ENCODE results near the gene IGSF10.
"Not testable (repeated sequence)": the region's sequence is repeated elsewhere in the genome, so short reads cannot be mapped to it uniquely, and the experiment has no call there.

Gene IGSF10

GRCh38 chr3:151460774-151461450, at the start of gene IGSF10:
Gene IGSF10 (minus strand): TSS chr3:151461061. CDS start chr3:151458709, 2,352 bp downstream.
- DNase-seq (ENCODE audit: low read depth in 3 of 3, low spot score in 1 of 3): no peak

- DNase-seq (ENCODE audit: low read depth in 3 of 3, low spot score in 1 of 3): not testable (repeated sequence)
Observed at GRCh38 chr3:151509468-151510135, 48.7 kb upstream of the IGSF10 start.

GRCh38 chr3:151504606-151505005, 43.7 kb upstream of the IGSF10 start:
- DNase-seq (ENCODE audit: low read depth in 3 of 3, low spot score in 1 of 3): no peak

GRCh38 chr3:151503074-151503473, 42.2 kb upstream of the IGSF10 start:
- DNase-seq (ENCODE audit: low read depth in 3 of 3, low spot score in 1 of 3): no peak

- DNase-seq (ENCODE audit: low read depth in 3 of 3, low spot score in 1 of 3): no peak
Observed at GRCh38 chr3:151501923-151502632, 41.2 kb upstream of the IGSF10 start.

GRCh38 chr3:151501171-151501922, 40.5 kb upstream of the IGSF10 start:
- no peak for DNase-seq (ENCODE audit: low read depth in 3 of 3, low spot score in 1 of 3)

- DNase-seq (ENCODE audit: low read depth in 3 of 3, low spot score in 1 of 3): no peak
Observed at GRCh38 chr3:151499168-151499567, 38.3 kb upstream of the IGSF10 start.

GRCh38 chr3:151491525-151491924, 30.7 kb upstream of the IGSF10 start:
- DNase-seq (ENCODE audit: low read depth in 3 of 3, low spot score in 1 of 3): no peak

- not testable (repeated sequence) for DNase-seq (ENCODE audit: low read depth in 3 of 3, low spot score in 1 of 3)
Observed at GRCh38 chr3:151487833-151488232, 27.0 kb upstream of the IGSF10 start.

GRCh38 chr3:151483961-151484520, 23.2 kb upstream of the IGSF10 start:
- DNase-seq (ENCODE audit: low read depth in 3 of 3, low spot score in 1 of 3): no peak

GRCh38 chr3:151483488-151483887, 22.6 kb upstream of the IGSF10 start:
- no peak for DNase-seq (ENCODE audit: low read depth in 3 of 3, low spot score in 1 of 3)

- DNase-seq (ENCODE audit: low read depth in 3 of 3, low spot score in 1 of 3): no peak
Observed at GRCh38 chr3:151480492-151480891, 19.6 kb upstream of the IGSF10 start.

- no peak for DNase-seq (ENCODE audit: low read depth in 3 of 3, low spot score in 1 of 3)
Observed at GRCh38 chr3:151479452-151479851, 18.6 kb upstream of the IGSF10 start.

- DNase-seq (ENCODE audit: low read depth in 3 of 3, low spot score in 1 of 3): no peak
Observed at GRCh38 chr3:151478335-151478697, 17.5 kb upstream of the IGSF10 start.

GRCh38 chr3:151477591-151478334, 16.9 kb upstream of the IGSF10 start:
- no peak for DNase-seq (ENCODE audit: low read depth in 3 of 3, low spot score in 1 of 3)

- no peak for DNase-seq (ENCODE audit: low read depth in 3 of 3, low spot score in 1 of 3)
Observed at GRCh38 chr3:151476344-151477018, 15.6 kb upstream of the IGSF10 start.

- DNase-seq (ENCODE audit: low read depth in 3 of 3, low spot score in 1 of 3): no peak
Observed at GRCh38 chr3:151468284-151468917, 7.5 kb upstream of the IGSF10 start.

- no peak for DNase-seq (ENCODE audit: low read depth in 3 of 3, low spot score in 1 of 3)
Observed at GRCh38 chr3:151467069-151467468, 6.2 kb upstream of the IGSF10 start.

GRCh38 chr3:151462991-151463390, 2.1 kb upstream of the IGSF10 start:
- DNase-seq (ENCODE audit: low read depth in 3 of 3, low spot score in 1 of 3): no peak

Data from stimulated activated CD4-positive, alpha-beta T cell treated with anti-CD3 and anti-CD28 coated beads, TNF-alpha, amount 100 ng/mL, for 1 hour (primary cell).